Measurements from ENCODE around the gene NRG2. TPM values are rescaled to one million over a fixed set of nuclear protein-coding genes. Genes with fewer than 3 reads are reported as not detected.
A peak's percentile ranks its signal among the peaks of the same experiment; 100 is the strongest.

NRG2 gene
- total and polyA plus RNA-seq, 2 of the 8 experiments (the other 6 are each of a cell fraction or from before 2014, with no cell fraction given), result 0.27 to 0.54 TPM

DNA sequence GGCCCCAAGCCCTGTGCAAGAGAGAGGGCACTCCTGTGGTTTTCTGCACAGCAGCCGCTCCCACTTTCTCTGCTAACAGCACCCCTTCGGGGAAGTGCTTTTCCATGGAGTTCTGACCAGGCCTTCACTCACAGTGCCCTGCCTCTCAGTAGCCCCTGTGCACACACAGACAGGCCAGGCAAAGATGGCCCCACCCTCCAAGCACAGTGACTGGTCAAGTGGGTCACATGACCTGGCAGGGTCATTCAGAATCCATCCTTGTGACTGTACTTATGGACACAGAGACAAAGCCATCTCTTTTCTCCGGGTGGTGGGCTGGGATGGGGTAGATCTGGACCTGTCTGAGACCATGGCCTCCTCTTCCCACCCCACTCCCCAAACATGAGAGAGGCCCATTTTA lies 165.0 kb downstream of the NRG2 start:
- no peak overlapping the region for H3K9ac ChIP-seq (replicated peaks in 1 of 4; ENCODE audit: extremely low read depth in 1 of 4, low read depth in 3 of 4, low read length in 3 of 4)
- H3K4me3 ChIP-seq (ENCODE audit: extremely low read depth in 1 of 4, insufficient read depth in 2 of 4, low read depth in 3 of 4, low read length in 4 of 4), result no peak overlapping the region
- WGBS, 2 experiments (ENCODE audit: extremely low coverage in 1 of 2, insufficient coverage in 1 of 2, insufficient read length in 1 of 2, insufficient replicate concordance in 2 of 2, low coverage in 1 of 2, low lambda C conversion rate in 2 of 2, missing lambda C conversion rate in 1 of 2), result 83% methylated on average over 3 of the region's 3 CpGs; no CpG with 5 or more reads in 1 of the 2 experiments
- H4K91ac ChIP-seq (replicated peaks; ENCODE audit: insufficient read length, low read length), result no peak overlapping the region
- H3K79me2 ChIP-seq (ENCODE audit: control insufficient read depth in 1 of 2, insufficient read depth in 2 of 2, low read length in 2 of 2), result no peaks in the 10 kb centered on the region
- no peaks in the 10 kb centered on the region for H4K20me1 ChIP-seq (replicated peaks in 1 of 2; ENCODE audit: control insufficient read depth in 1 of 2, insufficient read depth in 2 of 2, low read length in 2 of 2)
- H3K23ac ChIP-seq (ENCODE audit: insufficient read length), result no peak overlapping the region
- no peak for DNase-seq (ENCODE audit: low read depth in 1 of 2, low spot score in 2 of 2)
- ChIA-PET POLR2A (ENCODE audit: partially characterized antibody) (no interaction called here), CTCF (ENCODE audit: partially characterized antibody) (interaction anchor here (0.8 to 3.5 kb wide), 4 partner anchors 12 to 92 kb away, joined by 3 to 13 read pairs (median 6); no protein-coding TSS in a partner anchor)
- peaks cover 0 to 11% (median 6%) of the 10 kb centered on the region in 4 experiments; a peak in 6 of 7 replicates for H3K4me1 ChIP-seq (replicated peaks in 1 of 4; ENCODE audit: control insufficient read depth in 3 of 4, insufficient read depth in 4 of 4, low read length in 3 of 4)
- no peak overlapping the region for H2AK5ac ChIP-seq (ENCODE audit: low read depth, low read length)
- H4K5ac ChIP-seq (ENCODE audit: insufficient read length, low read depth, low read length), result no peak overlapping the region
- H2BK15ac ChIP-seq (ENCODE audit: low read length), result no peak overlapping the region
- no peak overlapping the region for H3K4me2 ChIP-seq (ENCODE audit: insufficient read depth in 1 of 2, low read depth in 2 of 2, low read length in 2 of 2)
- no peaks in the 10 kb centered on the region for H3K9me3 ChIP-seq (ENCODE audit: insufficient read depth in 2 of 2, low read depth in 1 of 2, low read length in 1 of 2)
- no peaks in the 10 kb centered on the region for H3K36me3 ChIP-seq (ENCODE audit: control insufficient read depth in 2 of 4, insufficient read depth in 4 of 4, low read length in 3 of 4)
- H2BK20ac ChIP-seq (ENCODE audit: low read length), result no peak overlapping the region
- no peak overlapping the region for H2AFZ ChIP-seq (ENCODE audit: low read length)
- no peak overlapping the region for H3K56ac ChIP-seq (replicated peaks; ENCODE audit: insufficient read length, low read depth, low read length)
- H3K23me2 ChIP-seq (ENCODE audit: low read depth, low read length), result 0 out of 2 replicates have a peak, but pooled peaks cover 1% of the 10 kb centered on the region
- H3K79me1 ChIP-seq (ENCODE audit: low read depth, low read length), result no peaks in the 10 kb centered on the region
- TF ChIP-seq POLR2A (IDR thresholded peaks at IDR 0.05; ENCODE audit: control extremely low read depth in 1 of 2, low read depth in 2 of 2, low read length in 2 of 2) (no peak), SP1 (IDR thresholded peaks at IDR 0.05; ENCODE audit: low read depth, low read length) (no peak), CHD2 (IDR thresholded peaks at IDR 0.05; ENCODE audit: low read length) (no peak), CBX8 (IDR thresholded peaks at IDR 0.05; ENCODE audit: borderline replicate concordance, low read depth, low read length) (no peak)
- H3K4ac ChIP-seq (replicated peaks; ENCODE audit: insufficient read length, low read depth, low read length), result no peak overlapping the region
- no peak for FAIRE-seq
- H3K14ac ChIP-seq (ENCODE audit: insufficient read length), result no peak overlapping the region
- H2BK12ac ChIP-seq (ENCODE audit: low read depth, low read length), result no peak overlapping the region
- no peak overlapping the region for H2BK120ac ChIP-seq (replicated peaks; ENCODE audit: low read depth, low read length)
- H3K18ac ChIP-seq (ENCODE audit: extremely low read depth, low read length), result no peak overlapping the region
- peaks cover 0 to 2% (median 0%) of the 10 kb centered on the region in 4 experiments; a peak in 1 of 7 replicates for H3K27me3 ChIP-seq (replicated peaks in 1 of 4; ENCODE audit: control insufficient read depth in 3 of 4, extremely low read depth in 1 of 4, insufficient read depth in 3 of 4, low read length in 3 of 4)
- no peak overlapping the region for H3K27ac ChIP-seq (ENCODE audit: low read depth, low read length)
- peak overlapping the region; percentile 64; the same call in 1 of the 2 replicates for H4K8ac ChIP-seq (ENCODE audit: extremely low read depth, insufficient read depth, low read length)
- no peak overlapping the region for H2BK5ac ChIP-seq (ENCODE audit: low read depth, low read length)

Data from H1 (cell line).